Measurements from ENCODE around the gene CPNE4. TPM values are rescaled to one million over a fixed set of nuclear protein-coding genes. Genes with fewer than 3 reads are reported as not detected.

CPNE4 gene
- total RNA-seq, 1 experiment from 2014 or later: 1.9 TPM

GRCh38 chr3:131843174-131843573 lies 191.6 kb downstream of the CPNE4 start:
- Histone ChIP-seq H3K9ac (ENCODE audit: extremely low read depth, insufficient read length, low read length) (no peak overlapping the region), H3K4ac (ENCODE audit: low read depth, low read length) (no peak overlapping the region), H2BK5ac (ENCODE audit: insufficient read length, low read length) (no peak overlapping the region), H3K9me3 (ENCODE audit: control insufficient read depth, low read depth, low read length) (no peaks in the 10 kb centered on the region), H2BK120ac (ENCODE audit: low read depth, low read length, poor library complexity, severe bottlenecking) (no peak overlapping the region), H4K5ac (ENCODE audit: insufficient read length, low read depth, low read length) (no peak overlapping the region), H3K79me1 (ENCODE audit: insufficient read depth, low read depth, low read length, poor library complexity, severe bottlenecking) (no peaks in the 10 kb centered on the region), H3K56ac (ENCODE audit: insufficient read length, low read depth, low read length) (no peak overlapping the region), H2BK15ac (ENCODE audit: low read depth, low read length) (no peak overlapping the region), H3K18ac (ENCODE audit: insufficient read length, low read depth, low read length) (no peak overlapping the region), H3K4me2 (ENCODE audit: insufficient read depth, insufficient read length, low read length) (no peak overlapping the region), H2AFZ (ENCODE audit: low read length) (no peak overlapping the region), H4K8ac (replicated peaks; ENCODE audit: insufficient read length, low read depth, low read length) (no peak overlapping the region), H3T11ph (ENCODE audit: low read length) (no peak overlapping the region), H3K23ac (ENCODE audit: insufficient read length, low read depth, low read length) (no peak overlapping the region), H3K27ac (ENCODE audit: insufficient read length, low read depth, low read length) (no peak overlapping the region), H3K27me3 (ENCODE audit: insufficient read depth, low read length) (no peaks in the 10 kb centered on the region), H4K91ac (ENCODE audit: insufficient read length, low read depth, low read length) (no peak overlapping the region), H2BK12ac (ENCODE audit: insufficient read length, low read depth, low read length) (no peak overlapping the region), H2AK5ac (ENCODE audit: insufficient read length, low read length) (no peak overlapping the region), H3K14ac (ENCODE audit: insufficient read depth, low read length) (no peak overlapping the region), H4K20me1 (ENCODE audit: control insufficient read depth, insufficient read depth, insufficient read length) (no peaks in the 10 kb centered on the region), H3K79me2 (ENCODE audit: insufficient read depth, low read length) (no peaks in the 10 kb centered on the region), H2BK20ac (ENCODE audit: low read depth, low read length, poor library complexity, severe bottlenecking) (no peak overlapping the region), H3K4me1 (ENCODE audit: insufficient read depth, low read length) (no peaks in the 10 kb centered on the region), H3K23me2 (ENCODE audit: insufficient read length, low read depth, low read length, poor library complexity, severe bottlenecking) (no peaks in the 10 kb centered on the region)
- no CpG with 5 or more reads among the region's 9 CpGs for WGBS (ENCODE audit: extremely low coverage, insufficient read length, low lambda C conversion rate)
- no peaks in the 10 kb centered on the region for H3K9me3 Mint-ChIP-seq
- no peak overlapping the region for H3K27ac Mint-ChIP-seq
- no peak overlapping the region for H3K4me3 Mint-ChIP-seq
- H3K27me3 Mint-ChIP-seq (ENCODE audit: low read depth): no peaks in the 10 kb centered on the region
- no peaks in the 10 kb centered on the region for H3K36me3 Mint-ChIP-seq (ENCODE audit: insufficient read depth in 1 of 3, low read depth in 3 of 3)
- H3K4me1 Mint-ChIP-seq: no peaks in the 10 kb centered on the region
- no peak for TF ChIP-seq CTCF (conservative IDR thresholded peaks at IDR 0.05)
- no peak for DNase-seq
